IMR-90 (cell line): Measurements from ENCODE around the gene ITSN1. TPM values are rescaled to one million over a fixed set of nuclear protein-coding genes. Genes with fewer than 3 reads are reported as not detected.

Experiments
- ATAC-seq: fragments of 200-7000 bp; cut with Tn5 transposase; 2 replicates; pipeline ENCODE4 v1.9.1; 2020; ENCODE audit warnings: low read depth, mild to moderate bottlenecking, moderate library complexity
- BruUV-seq: library from RNA; stranded (reverse); fragments of 400-500 nt; replicated peaks from 2 replicates; lab custom pipeline; 2021; lab: Mats Ljungman, UMichigan
- CTCF ChIA-PET: fragments of 300-600 bp; formaldehyde crosslinking; extraction: SDS; loops from one replicate; lab custom pipeline; 2021; ENCODE audit warnings: antibody characterized with exemption; lab: Yijun Ruan, JAX
- POLR2A ChIA-PET: fragments of 300-600 bp; sonication (Branson Sonifier 250); formaldehyde crosslinking; loops from one replicate; lab custom pipeline; 2022; ENCODE audit warnings: antibody characterized with exemption; ENCODE audit not compliant: unreplicated experiment; lab: Charles Lee
- DNase-seq: peaks from one replicate; pipeline ENCODE4 v3.0.0; 2013
- H2AFZ ChIP-seq: replicated peaks from 2 replicates; pipeline ENCODE3; 2013; ENCODE audit warnings: low read length, mild to moderate bottlenecking; ENCODE audit not compliant: poor library complexity
- H2AK5ac ChIP-seq: 2 replicates; pipeline ENCODE4 v1.6.1; 2013; ENCODE audit warnings: low read depth, low read length, inconsistent platforms
- H2AK9ac ChIP-seq: replicated peaks from 2 replicates; pipeline ENCODE3; 2013; ENCODE audit warnings: mild to moderate bottlenecking, low read depth, low read length, moderate library complexity; ENCODE audit not compliant: poor library complexity
- H2BK120ac ChIP-seq: 2 replicates; pipeline ENCODE4 v1.6.1; 2013; ENCODE audit warnings: low read depth, low read length, inconsistent platforms
- H2BK15ac ChIP-seq: 3 replicates; pipeline ENCODE4 v1.6.1; 2013; ENCODE audit warnings: low read depth, low read length, inconsistent platforms
- H2BK20ac ChIP-seq: 2 replicates; pipeline ENCODE4 v1.6.1; 2013; ENCODE audit warnings: low read depth, mild to moderate bottlenecking, inconsistent platforms, low read length, moderate library complexity
- H2BK5ac ChIP-seq: 2 replicates; pipeline ENCODE4 v1.6.1; 2013; ENCODE audit warnings: mild to moderate bottlenecking, low read depth, low read length, inconsistent platforms; ENCODE audit not compliant: poor library complexity, severe bottlenecking
- H3K14ac ChIP-seq: replicated peaks from 2 replicates; pipeline ENCODE4 v1.6.1; 2013; ENCODE audit warnings: low read depth, low read length, inconsistent platforms
- H3K18ac ChIP-seq: 2 replicates; pipeline ENCODE4 v1.6.1; 2013; ENCODE audit warnings: low read depth, low read length, control low read depth
- H3K23ac ChIP-seq: 2 replicates; pipeline ENCODE4 v1.6.1; 2013; ENCODE audit warnings: low read depth, low read length, inconsistent platforms
- H3K27ac ChIP-seq: 2 replicates; pipeline ENCODE4 v1.5.1; 2013; ENCODE audit warnings: mild to moderate bottlenecking, control low read depth, low read length; ENCODE audit not compliant: insufficient read depth
- H3K27me3 ChIP-seq: 2 replicates; pipeline ENCODE4 v1.6.1; 2013; ENCODE audit warnings: low read length; ENCODE audit not compliant: control insufficient read depth, insufficient read depth
- H3K36me3 ChIP-seq: 2 replicates; pipeline ENCODE4 v1.6.1; 2013; ENCODE audit warnings: low read length, mixed read lengths; ENCODE audit not compliant: control insufficient read depth, insufficient read depth
- H3K4ac ChIP-seq: 2 replicates; pipeline ENCODE4 v1.6.1; 2013; ENCODE audit warnings: low read depth, low read length, inconsistent platforms
- H3K4me1 ChIP-seq: 2 replicates; pipeline ENCODE4 v1.6.1; 2013; ENCODE audit warnings: low read length, mixed read lengths; ENCODE audit not compliant: control insufficient read depth, insufficient read depth
- H3K4me2 ChIP-seq: 2 replicates; pipeline ENCODE4 v1.6.1; 2013; ENCODE audit warnings: low read depth, mild to moderate bottlenecking, control low read depth, low read length, moderate library complexity
- H3K4me3 ChIP-seq: 2 replicates; pipeline ENCODE4 v1.5.1; 2013; ENCODE audit warnings: low read depth, mild to moderate bottlenecking, control low read depth, low read length, moderate library complexity; ENCODE audit not compliant: insufficient read depth
- H3K56ac ChIP-seq: 2 replicates; pipeline ENCODE4 v1.6.1; 2013; ENCODE audit warnings: low read length, inconsistent platforms; ENCODE audit not compliant: insufficient read depth; ENCODE audit errors: extremely low read depth
- H3K79me1 ChIP-seq, 2 experiments: 2 replicates each; pipeline ENCODE4 v1.6.1; 2013; ENCODE audit warnings: low read length in 2 of 2, inconsistent platforms in 1 of 2, low read depth in 1 of 2
- H3K9ac ChIP-seq: 2 replicates; pipeline ENCODE4 v1.6.1; 2013; ENCODE audit warnings: low read depth, low read length, control low read depth
- H3K9me1 ChIP-seq: 2 replicates; pipeline ENCODE4 v1.6.1; 2013; ENCODE audit warnings: low read length, inconsistent platforms; ENCODE audit not compliant: insufficient read depth
- H3K9me3 ChIP-seq: 2 replicates; pipeline ENCODE4 v1.6.1; 2013; ENCODE audit warnings: low read length; ENCODE audit not compliant: control insufficient read depth, insufficient read depth
- H4K20me1 ChIP-seq: 2 replicates; pipeline ENCODE4 v1.6.1; 2013; ENCODE audit warnings: low read length, inconsistent platforms; ENCODE audit not compliant: insufficient read depth
- H4K5ac ChIP-seq: 2 replicates; pipeline ENCODE4 v1.6.1; 2013; ENCODE audit warnings: mild to moderate bottlenecking, low read depth, low read length, control low read depth
- H4K8ac ChIP-seq, 2 experiments: 2 replicates each; pipeline ENCODE4 v1.6.1; 2013; ENCODE audit warnings: low read depth in 2 of 2, low read length in 2 of 2, control low read depth in 1 of 2, inconsistent platforms in 1 of 2
- H4K91ac ChIP-seq: 2 replicates; pipeline ENCODE4 v1.6.1; 2013; ENCODE audit warnings: low read depth, low read length, inconsistent platforms; ENCODE audit not compliant: insufficient read depth
- CEBPB ChIP-seq: IDR thresholded peaks from 2 replicates; pipeline ENCODE4 v1.6.1; 2012; ENCODE audit warnings: low read depth, low read length, improper control_type of control experiment
- CHD1 ChIP-seq: IDR thresholded peaks from 2 replicates; pipeline ENCODE4 v1.6.1; 2012; ENCODE audit warnings: low read depth, low read length, improper control_type of control experiment
- CTCF ChIP-seq: conservative IDR thresholded peaks from 2 replicates; pipeline ENCODE4 v1.5.1; 2012; ENCODE audit warnings: mild to moderate bottlenecking, low read depth, low read length, improper control_type of control experiment
- FOS ChIP-seq: fragments of 150-350 bp; IDR thresholded peaks from 2 replicates; pipeline ENCODE4 v1.6.1; 2016; ENCODE audit warnings: low read depth, low read length
- MAFK ChIP-seq: IDR thresholded peaks from 2 replicates; pipeline ENCODE4 v1.6.1; 2012; ENCODE audit warnings: low read depth, low read length, improper control_type of control experiment
- MAZ ChIP-seq: IDR thresholded peaks from 2 replicates; pipeline ENCODE4 v1.6.1; 2012; ENCODE audit warnings: low read depth, mild to moderate bottlenecking, low read length, improper control_type of control experiment, moderate library complexity, borderline replicate concordance
- MXI1 ChIP-seq: IDR thresholded peaks from 2 replicates; pipeline ENCODE4 v1.6.1; 2012; ENCODE audit warnings: low read depth, mild to moderate bottlenecking, low read length, moderate library complexity, borderline replicate concordance
- NFE2L2 ChIP-seq: fragments of 150-350 bp; IDR thresholded peaks from 2 replicates; pipeline ENCODE4 v1.6.1; 2016; ENCODE audit warnings: low read depth, mild to moderate bottlenecking, low read length
- POLR2A ChIP-seq: IDR thresholded peaks from 2 replicates; pipeline ENCODE4 v1.6.1; 2012; ENCODE audit warnings: mild to moderate bottlenecking, low read depth, low read length
- RAD21 ChIP-seq: IDR thresholded peaks from 2 replicates; pipeline ENCODE4 v1.6.1; 2012; ENCODE audit warnings: low read length, improper control_type of control experiment
- RCOR1 ChIP-seq: IDR thresholded peaks from 2 replicates; pipeline ENCODE4 v1.6.1; 2012; ENCODE audit warnings: mild to moderate bottlenecking, low read length, improper control_type of control experiment; ENCODE audit not compliant: insufficient replicate concordance
- RFX5 ChIP-seq: IDR thresholded peaks from 2 replicates; pipeline ENCODE4 v1.8.0; 2012; ENCODE audit warnings: low read depth, mild to moderate bottlenecking, low read length, moderate library complexity
- SMC3 ChIP-seq: fragments of 150-350 bp; IDR thresholded peaks from 2 replicates; pipeline ENCODE4 v1.6.1; 2016; ENCODE audit warnings: low read depth, mild to moderate bottlenecking, antibody characterized with exemption, low read length, moderate library complexity
- WGBS, 2 experiments: methylation state at CpG; one replicate each; pipeline versions ENCODE4 v1.1.5 to v1.1.7; 2013; ENCODE audit warnings: missing lambda C conversion rate in 2 of 2; ENCODE audit not compliant: insufficient read length in 1 of 2; ENCODE audit errors: extremely low coverage in 2 of 2; 5-methylcytosine and 5-hydroxymethylcytosine counted together
- dilution Hi-C: fragments of 300-500 bp; cut with HindIII; formaldehyde crosslinking; loops from one replicate; pipeline ENCODE4 v1.14.3; 2018; ENCODE audit warnings: low sequenced_read_pairs; ENCODE audit not compliant: unreplicated experiment
- in situ Hi-C: fragments of 300-500 bp; cut with MboI; formaldehyde crosslinking; loops from 3 replicates; pipeline ENCODE4 v1.14.3; 2019; ENCODE audit warnings: low sequenced_read_pairs, inconsistent platforms, mixed read lengths
- intact Hi-C: fragments of 100-400 bp; cut with micrococcal nuclease; formaldehyde crosslinking; loops from 2 replicates; pipeline ENCODE4 v1.10.0; 2022
- polyA plus RNA-seq, 3 experiments: library from polyadenylated mRNA; depleted of rRNA; stranded (reverse); fragments of >200 nt; gene quantifications; 2 replicates each; pipeline ENCODE4 v1.2.3, GENCODE V29; 2012; ENCODE audit warnings: low replicate concordance in 1 of 3
- total RNA-seq: library from RNA; depleted of rRNA; stranded (reverse); fragments of >200 nt; gene quantifications from 2 replicates; pipeline ENCODE4 v1.2.3, GENCODE V29; 2012
- TF ChIP-seq, protein P1 (sequence below): fragments of 150-350 bp; IDR thresholded peaks from 2 replicates; pipeline ENCODE4 v1.6.1; 2017; ENCODE audit warnings: mild to moderate bottlenecking, antibody characterized with exemption, low read length, low read depth

The ITSN1 gene
- total and polyA plus RNA-seq, 2 of the 4 experiments (the other 2 are of a cell fraction), result 45.4 to 62.0 TPM

- H3K27me3 ChIP-seq, result no peaks in the 10 kb centered on the region
- H3K9me3 ChIP-seq, result no peaks in the 10 kb centered on the region
- WGBS, 2 experiments, result no CpG with 5 or more reads among the region's 5 CpGs
- intact Hi-C loops, result no loop called here
- H4K5ac ChIP-seq, result no peak overlapping the region
- H2BK20ac ChIP-seq, result no peak overlapping the region
- no peak overlapping the region for H2BK120ac ChIP-seq
- H4K20me1 ChIP-seq, result peaks cover 43% of the 10 kb centered on the region; the same call in 1 of the 2 replicates
- TF ChIP-seq CHD1 (no peak), RFX5 (no peak), MXI1 (no peak), MAZ (no peak), POLR2A (no peak), CTCF (no peak), SMC3 (no peak), FOS (no peak), CEBPB (no peak), MAFK (no peak), NFE2L2 (no peak), RAD21 (no peak), RCOR1 (no peak)
- TF ChIP-seq, protein P1, sequence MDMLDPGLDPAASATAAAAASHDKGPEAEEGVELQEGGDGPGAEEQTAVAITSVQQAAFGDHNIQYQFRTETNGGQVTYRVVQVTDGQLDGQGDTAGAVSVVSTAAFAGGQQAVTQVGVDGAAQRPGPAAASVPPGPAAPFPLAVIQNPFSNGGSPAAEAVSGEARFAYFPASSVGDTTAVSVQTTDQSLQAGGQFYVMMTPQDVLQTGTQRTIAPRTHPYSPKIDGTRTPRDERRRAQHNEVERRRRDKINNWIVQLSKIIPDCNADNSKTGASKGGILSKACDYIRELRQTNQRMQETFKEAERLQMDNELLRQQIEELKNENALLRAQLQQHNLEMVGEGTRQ, result no peak
- H3K36me3 ChIP-seq, result no peaks in the 10 kb centered on the region
- no peak overlapping the region for H3K4ac ChIP-seq
- H4K91ac ChIP-seq, result no peak overlapping the region
- H3K9me1 ChIP-seq, result peaks cover 8% of the 10 kb centered on the region
- peaks cover 26 to 74% of the 10 kb centered on the region in 2 experiments for H3K79me1 ChIP-seq
- DNase-seq, result no peak
- H2AK5ac ChIP-seq, result no peak overlapping the region
- no TSS peak for BruUV-seq
- ChIA-PET POLR2A (interaction anchor here (0.6 kb wide), 1 partner anchor 47 kb away, joined by 15 read pairs; no protein-coding TSS in a partner anchor), CTCF (no interaction called here)
- ATAC-seq, result no peak
- H3K4me3 ChIP-seq, result no peak overlapping the region
- H3K56ac ChIP-seq, result no peak overlapping the region
- no peak overlapping the region for H3K27ac ChIP-seq
- no peak overlapping the region for H3K14ac ChIP-seq
- dilution Hi-C loops, result no loop called here
- H3K9ac ChIP-seq, result no peak overlapping the region
- no peak overlapping the region for H2BK15ac ChIP-seq
- H3K23ac ChIP-seq, result no peak overlapping the region
- in situ Hi-C loops, result no loop called here
- no peak overlapping the region for H2BK5ac ChIP-seq
- H3K4me2 ChIP-seq, result no peak overlapping the region
- no peak overlapping the region for H4K8ac ChIP-seq
- H3K4me1 ChIP-seq, result peaks cover 2% of the 10 kb centered on the region
- H3K18ac ChIP-seq, result no peak overlapping the region
- no peak overlapping the region for H2AK9ac ChIP-seq
- H2AFZ ChIP-seq, result no peak overlapping the region
Observed at GRCh38 chr21:33696465-33696864, 54.2 kb downstream of the ITSN1 start.
